HG02981 (cell line): ENCODE measurements around the gene SLC38A3.

Source experiments
- ATAC-seq: cut with Tn5 transposase; IDR thresholded peaks from one replicate; pipeline ENCODE4 v1.9.1; 2021; ENCODE audit warnings: mild to moderate bottlenecking, moderate library complexity; ENCODE audit not compliant: unreplicated experiment

SLC38A3 gene

DNA sequence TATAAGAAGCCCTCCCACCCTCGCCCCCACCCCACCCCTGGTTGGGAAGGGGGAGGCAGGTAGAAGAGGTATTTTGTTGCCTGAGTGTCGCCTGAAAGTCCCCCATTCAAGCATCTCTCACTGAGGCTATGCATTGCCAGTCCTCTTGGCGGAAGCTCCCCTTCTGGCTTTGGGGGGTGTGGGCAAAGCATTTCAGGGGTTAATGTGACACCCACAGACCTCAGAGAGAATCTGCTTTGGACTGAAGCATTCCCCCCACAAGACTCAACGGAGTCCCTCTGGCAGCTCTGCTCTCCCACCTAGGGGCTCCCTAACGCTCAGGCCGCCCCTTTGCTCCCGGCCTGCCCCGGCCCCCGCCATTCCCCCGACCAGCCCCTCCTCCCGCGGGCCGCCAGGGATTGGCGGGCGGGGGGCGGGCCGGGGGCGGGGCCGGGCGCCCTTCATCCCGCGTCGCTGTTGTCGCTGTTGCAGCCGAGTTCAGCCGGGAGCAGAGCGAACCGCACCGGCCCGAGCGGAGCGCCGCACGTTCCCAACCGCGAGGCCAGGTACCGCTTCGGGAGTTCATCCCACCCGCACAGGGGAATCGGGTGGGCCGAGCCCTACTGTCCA is at the start of gene SLC38A3:
Gene SLC38A3, plus strand, starts transcription at position 468 of the 609 bp plus-strand sequence. CDS start 8,929 bp downstream, outside the sequence.
- ATAC-seq = no peak

DNA sequence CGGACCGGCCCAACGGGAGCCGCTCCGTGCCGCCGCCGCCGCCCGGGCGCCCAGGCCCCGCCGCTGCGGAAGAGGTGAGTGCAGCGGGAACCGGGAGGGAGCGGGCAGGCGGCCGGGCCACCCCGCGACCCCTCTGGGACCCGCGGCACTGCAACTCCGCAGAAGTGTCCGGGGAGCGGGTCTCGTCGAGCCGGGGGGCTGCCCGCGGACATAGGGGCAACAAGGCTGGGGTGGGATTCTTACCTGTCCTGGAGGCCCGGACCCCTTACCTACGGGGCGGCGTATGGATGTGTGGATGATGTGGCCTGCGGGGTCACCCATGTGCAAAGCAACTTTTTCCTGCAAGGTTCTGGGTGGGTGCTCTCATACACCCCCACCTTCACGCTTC is 49.6 kb upstream of the SLC38A3 start:
- ATAC-seq = no peak

DNA sequence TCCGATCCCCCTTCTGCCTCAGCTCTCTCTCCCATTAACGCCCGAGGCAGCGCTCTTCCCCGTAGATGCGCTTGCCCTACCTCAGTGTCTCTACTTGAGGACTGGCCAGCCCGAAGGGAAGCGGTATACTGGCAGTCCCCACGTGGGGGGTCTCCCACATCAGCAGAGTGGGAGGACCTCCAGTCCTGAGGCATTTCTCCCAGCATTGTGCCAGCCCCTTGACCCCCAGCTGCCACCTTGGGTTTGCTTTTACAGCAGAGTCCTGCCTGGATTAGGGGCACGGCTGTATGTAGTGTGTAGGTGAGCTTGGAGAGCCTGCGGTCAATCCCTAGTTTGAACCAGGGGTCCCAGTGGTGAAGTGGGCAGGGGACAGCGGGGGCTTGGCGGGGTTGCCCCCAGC is 49.2 kb upstream of the SLC38A3 start:
- ATAC-seq = no peak

DNA sequence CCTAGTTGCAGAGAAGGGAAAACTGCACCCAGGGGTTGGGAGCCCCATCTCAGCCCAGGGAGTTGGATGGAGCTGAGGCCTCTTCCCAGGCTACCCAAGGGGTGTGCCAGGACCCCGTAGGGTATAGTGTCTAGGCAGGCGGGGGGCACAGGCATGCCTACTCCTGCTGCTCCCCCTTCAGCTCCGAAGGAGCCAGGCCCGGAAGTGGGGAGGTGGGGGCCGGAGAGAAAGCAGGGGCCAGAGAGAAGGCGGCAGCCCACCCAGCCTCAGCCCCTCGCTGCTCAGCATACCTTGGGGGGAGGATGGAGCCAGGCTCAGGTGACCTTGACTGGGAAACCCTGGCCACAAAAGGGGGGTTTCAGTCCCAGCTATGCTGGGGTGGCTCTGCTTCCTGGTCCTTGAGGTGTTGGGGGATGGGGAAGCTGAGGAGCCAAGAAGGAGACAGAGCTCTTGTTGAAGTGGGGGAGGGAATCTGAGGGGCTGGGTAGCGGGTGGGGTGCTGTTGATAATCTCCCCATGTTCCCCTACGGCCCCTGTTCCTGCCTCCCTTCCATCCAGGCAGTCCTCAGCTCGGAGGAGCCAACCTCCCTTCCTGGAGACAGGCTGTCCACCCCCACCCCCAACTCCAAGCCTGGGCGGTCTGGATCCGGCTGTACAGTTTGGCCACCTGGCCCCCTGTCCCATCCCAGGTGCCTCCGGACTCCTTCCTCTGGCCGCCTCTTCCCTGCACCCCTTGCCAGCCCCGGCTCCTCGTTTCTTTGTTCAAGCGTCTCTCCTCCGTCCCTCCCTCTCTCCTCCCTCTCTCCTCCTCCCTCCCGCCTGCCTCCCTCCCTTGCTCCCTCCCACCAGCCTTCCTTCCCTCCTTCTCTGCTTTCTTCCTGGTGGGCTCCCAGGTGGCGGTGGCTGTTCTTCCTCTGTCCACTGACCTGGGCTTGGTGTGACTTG is 48.2 kb upstream of the SLC38A3 start:
- no peak for ATAC-seq

DNA sequence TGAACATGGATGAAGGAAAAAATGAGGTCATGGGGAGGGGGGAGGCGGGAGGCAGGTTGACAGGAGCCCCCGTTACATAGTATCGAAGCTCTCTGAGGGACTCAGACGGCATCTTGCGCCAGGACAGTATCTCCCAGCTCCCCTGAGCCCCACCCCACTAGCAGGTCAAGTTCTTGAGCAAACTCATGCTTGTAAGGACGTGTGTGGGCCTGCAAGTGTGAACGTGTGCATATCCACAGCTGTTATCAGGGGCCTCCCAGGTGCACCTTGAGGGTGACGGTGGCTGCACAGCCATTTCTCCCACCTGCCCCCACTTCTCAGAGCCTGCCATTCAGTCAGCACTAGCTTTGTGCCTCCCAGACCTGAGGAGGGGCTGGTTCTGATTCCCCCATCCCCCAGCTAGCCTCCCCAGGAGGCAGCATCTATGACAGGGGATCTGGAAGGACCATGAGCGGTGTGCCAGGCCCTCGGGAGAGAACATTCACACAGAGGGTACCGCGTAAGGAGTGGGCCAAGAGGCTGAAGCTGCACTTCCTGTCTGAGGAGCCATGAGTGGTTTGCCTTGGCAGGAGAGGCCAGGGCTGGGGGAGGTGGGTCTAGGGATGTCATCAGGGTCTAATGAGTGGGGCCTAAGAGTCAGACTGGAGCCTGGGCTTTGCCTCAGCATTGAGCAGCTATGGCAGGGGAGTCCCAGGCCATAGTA is 47.1 kb upstream of the SLC38A3 start:
- no peak for ATAC-seq

DNA sequence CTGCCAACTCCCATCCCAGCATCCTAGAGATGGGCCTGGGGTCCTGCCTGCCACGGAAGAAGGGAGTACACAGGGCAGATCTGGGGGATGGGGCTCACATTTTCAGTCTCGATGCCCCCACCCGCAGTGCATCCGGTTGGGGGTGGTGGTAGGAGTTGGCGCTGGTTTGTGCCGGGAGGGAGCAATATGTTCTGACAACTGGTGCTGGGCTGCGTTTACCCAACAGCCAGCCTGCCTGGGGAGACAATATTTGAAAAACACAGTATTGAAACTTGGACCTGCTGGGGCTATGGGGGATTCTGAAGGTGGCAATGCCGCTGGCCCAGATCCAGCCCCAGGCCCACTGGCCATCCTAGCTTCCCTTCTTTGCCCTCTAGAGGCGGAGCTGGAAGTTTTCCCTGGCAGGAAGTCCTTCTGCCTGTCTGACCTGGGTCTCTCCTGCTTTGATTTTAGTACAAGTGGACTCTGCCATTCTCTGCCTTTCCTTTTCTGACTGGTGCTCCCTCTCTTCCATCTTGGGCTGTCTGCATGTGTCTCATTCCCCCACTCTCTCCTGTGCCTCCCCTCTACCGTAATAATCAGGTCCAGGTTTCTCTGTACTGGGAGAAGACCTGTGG is 46.4 kb upstream of the SLC38A3 start:
- no peak for ATAC-seq

DNA sequence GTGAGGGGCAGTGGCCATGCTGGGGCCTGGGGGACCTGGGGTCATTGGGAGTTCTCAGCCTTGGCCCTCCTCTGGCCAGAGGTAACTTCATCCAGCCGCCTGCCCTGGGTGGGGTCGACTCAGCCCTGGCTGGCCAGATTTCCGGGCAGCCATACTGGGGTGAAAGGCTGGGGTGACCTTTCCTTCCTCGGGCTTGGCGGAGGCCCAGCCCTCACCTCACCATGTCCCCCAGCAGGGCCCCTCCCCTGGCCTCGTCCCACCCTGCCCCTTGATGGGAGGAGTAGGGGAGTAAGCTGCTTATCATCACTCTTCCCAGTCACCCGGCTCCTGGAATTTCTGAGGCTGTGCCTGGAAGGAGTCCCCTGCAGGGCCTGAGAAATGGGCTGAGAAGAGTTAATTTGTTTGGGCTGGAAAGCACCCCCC is 44.5 kb upstream of the SLC38A3 start:
- no peak for ATAC-seq

DNA sequence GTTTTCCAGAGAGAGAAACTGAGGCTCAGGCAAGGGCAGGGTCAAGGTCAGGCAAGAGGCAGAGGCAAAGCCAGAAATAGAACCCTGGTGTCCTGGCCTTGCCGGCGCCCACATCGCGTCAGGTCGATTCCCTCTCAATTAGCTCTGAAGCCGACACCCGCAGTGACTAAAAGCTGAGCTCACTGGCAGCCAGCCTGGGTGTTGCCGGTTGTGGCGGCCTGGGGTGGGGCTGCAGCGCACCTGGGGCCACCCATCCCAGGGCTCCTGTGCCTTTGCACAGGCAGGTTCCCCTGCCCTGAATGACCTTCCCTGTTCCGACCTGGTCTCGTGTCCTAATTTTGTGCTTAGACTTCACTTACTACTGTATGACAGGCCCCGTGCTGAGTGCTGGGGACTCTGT is 43.8 kb upstream of the SLC38A3 start:
- no peak for ATAC-seq

DNA sequence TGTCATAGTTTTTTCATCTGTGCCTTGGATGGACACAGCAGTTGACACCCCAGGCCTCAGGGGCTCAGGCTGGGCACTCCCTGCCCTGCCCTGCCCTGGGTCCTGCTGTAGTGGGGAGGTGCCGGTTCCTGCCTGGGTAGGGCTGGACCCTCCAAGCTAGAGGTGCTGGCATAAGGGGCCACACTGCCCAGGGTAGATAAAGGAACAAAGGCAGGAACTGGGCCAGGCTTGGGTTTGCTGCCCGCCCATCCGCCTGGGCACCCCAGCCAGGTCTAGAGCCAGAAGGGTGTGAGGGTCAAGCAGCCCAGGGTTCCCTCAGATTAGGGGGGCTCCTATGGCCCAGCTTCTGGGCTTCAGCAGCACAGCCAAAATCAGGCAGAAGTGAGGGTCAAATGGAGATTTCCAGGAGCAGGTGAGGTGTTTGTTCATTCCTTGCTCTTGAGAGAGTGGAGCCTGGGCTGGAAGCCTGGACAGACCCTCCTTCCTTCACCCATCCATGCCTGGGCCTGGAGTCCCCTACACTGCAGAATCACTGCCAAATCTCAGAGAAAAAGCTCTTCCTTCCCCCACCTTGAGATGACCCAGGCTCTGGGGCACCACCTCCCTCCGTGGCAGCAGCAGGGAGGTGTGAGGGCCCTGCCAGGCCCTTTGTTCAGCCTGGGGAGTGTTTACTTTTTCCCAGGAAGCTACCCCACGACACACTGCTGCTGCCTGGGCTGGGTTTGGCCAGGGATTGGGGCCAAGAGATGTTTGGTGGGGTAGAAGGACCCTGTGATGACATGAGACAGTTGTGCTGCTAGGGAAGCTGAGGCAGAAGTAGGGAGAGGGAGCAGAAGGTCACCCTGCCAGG is 42.8 kb upstream of the SLC38A3 start:
- no peak for ATAC-seq

DNA sequence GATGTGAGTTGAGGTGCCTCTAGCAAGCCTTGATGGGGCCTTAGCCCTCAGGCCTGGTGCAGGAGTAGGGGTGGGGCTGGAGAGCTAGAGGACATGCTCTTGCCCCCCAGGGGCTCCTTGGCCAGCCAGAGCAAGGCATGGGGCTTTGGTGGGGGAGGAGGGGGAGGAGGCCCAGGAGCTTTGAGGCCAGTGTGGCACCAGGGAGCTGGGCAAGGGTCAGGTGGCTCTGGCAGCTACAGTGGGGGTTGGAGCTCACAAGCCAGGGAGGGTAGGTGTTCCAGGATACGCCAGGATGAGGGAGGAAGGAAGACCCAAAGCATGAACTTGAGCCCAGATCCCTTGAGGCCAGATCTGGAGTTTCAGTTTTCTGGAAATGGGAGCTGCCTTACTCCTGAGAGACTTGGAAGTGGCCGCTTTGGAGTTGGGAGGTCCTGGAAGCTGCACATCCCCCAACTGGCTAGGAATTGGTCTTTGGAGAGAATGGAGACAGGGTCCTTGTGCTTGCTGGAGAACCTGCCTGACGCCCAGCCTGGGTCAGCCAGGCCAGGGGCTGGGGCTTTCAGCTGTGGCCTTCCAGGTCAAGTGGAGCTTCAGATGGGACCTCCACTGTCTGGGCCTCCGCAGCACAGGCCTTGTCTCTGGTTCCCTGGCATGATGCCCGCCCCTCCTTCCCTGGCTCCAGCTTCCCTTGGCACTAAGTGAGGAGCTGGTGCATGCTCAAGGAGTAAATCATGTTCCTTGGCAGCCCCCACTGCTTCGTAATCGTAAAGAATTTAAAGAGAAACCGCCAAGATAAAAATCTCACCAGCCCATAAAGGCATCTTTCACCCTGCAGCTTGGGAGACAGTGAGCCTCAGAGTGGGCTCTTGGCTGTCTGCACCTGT is 41.3 kb upstream of the SLC38A3 start:
- no peak for ATAC-seq

DNA sequence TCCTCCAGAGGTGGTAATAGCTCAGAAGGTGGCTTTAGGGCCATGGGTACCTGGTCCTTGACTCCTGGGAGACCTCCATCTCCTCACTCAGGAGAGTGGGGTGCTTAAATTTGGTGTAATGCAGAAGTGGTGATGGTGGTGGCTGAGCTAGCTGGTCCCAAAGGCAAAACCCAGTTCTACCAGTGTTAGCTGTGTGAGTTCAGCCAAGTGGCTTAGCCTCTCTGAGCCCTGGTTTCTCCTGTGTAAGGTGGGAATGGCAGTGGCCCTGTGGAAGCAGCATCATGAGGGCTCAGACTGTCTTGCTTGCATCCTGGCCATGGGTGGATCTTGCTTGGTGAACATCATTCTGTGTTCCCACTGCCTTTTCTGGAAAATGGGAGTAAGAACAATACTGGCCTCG is 40.6 kb upstream of the SLC38A3 start:
- ATAC-seq = no peak

DNA sequence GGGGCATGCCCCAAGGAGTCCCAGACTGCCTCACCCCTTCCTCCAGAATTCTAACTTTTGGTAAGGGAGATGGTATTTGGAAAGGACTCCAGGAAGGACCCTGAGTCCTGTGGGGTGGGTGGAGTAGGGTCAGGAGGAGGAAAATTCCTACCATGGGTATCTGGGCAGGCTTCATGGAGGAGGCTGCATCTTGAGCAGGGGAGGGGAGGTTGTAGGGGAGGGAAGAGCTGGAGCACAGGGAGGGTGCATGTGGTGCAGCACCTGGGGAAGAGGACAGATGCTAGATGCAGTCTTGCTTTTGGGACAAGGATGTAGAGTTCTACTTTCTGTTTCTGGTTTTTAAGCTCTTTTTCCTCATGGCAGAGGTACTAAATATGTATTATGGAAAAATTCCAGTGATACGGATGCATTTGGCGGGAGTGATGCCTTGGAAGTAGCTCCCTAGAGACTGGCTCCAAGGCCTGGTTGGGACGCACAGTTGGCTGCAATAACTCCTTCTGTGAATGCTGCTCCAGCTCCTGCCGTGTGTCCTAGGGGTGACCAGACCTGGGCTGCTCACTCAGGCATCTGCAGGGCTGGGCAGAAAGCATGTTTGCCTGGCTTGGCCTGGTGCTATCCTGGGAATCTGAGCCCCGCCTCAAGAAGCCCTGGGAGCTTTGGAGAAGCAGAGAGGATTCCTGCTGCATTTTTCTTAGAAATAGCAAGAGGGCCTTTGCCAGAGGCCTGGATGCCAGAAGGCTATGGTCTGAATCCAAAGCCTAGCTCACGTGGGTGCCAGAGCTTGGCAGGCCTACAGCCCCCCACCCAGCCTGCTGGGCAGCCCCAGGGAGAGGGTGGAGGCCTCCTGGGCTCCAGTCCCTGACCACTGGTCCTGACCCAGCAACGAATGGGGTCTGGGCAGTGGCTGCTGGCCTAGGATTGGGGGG is 39.8 kb upstream of the SLC38A3 start:
- ATAC-seq = no peak

DNA sequence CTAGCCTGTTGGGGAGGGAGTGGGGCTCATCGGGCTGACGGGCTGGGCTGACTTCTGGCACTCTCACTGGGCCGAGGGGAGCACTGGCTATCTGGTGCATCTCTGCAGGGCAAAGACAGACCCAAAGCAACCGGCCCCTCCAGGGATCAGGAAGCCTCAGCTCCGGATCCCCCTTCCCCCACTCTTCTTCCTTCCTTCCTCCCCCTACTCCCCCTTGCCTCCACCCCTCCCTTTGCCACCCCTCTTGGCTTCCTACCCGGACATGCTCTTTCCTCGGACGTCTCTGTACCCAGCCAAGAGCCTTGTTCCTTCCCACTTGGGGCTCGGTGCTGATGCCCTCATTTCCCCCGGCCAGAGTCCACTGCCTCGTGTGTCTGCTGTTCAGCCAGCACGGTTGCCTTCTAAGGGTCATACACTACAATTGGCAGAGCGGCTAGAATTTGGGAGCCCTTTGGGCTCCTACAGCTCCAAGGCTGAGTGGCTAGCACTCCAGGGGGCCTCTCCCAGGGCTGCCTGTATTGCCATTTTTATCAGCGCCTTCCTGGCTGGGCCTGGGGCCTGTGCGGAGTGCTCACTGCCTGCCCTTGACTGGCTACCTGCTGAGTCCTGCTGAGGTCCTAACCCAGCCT is 39.0 kb upstream of the SLC38A3 start:
- ATAC-seq = no peak

DNA sequence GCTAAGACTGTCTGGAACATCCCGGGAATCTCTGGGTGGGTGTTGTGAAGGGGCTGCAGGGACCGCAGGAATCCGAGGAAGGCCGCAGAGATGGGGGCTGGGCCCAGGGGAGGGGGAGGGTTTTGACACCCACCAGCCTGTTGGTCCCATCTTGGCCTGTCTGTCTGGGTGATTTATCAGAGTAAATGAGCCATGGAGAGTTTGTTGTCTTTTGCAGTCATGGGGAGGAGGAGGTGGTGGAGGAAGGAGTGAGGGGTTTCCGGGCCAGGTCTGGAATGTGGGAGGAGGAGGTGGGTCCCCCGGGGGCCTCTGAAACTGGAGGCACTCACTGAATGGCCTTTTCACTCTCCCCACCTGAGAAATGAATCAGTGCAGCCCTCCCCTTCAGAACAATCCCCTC is 38.5 kb upstream of the SLC38A3 start:
- ATAC-seq = no peak

DNA sequence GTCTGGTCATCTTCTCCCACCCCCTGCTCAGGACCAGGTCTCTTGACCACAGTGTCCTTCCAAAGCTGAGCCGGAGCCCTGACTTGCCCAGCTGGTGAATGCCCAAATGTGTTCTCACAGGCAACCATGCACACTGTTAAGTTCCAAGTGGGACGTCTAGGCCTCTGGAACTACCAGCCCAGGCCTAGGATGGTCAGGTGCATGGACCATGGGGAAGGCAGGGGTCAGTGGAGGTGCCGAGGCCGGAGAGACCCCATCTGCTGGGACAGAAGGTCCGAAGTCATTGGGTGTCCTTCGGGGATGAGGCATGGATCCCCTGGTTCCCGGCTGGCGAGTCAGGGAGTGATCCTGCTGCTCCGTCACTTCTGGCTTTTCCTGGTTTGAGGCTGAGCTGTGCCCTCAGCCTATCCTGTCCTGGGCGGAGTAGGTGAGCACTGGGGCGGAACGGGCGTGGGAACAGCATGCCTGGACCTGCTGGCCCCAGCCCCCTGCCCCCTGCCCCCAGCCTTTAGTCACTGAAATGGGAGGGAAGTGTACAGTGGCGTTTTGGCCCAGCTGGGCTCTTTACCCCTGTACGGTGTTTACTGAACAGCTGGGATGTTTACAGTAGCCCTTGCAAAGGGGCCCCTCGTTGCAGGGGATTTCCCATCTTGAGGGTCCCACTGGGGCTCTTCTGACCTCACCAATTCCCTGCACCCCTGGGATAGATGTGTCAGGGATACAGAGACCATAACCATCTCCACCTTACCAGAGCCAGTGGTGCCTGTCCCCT is 37.8 kb upstream of the SLC38A3 start:
- no peak for ATAC-seq

DNA sequence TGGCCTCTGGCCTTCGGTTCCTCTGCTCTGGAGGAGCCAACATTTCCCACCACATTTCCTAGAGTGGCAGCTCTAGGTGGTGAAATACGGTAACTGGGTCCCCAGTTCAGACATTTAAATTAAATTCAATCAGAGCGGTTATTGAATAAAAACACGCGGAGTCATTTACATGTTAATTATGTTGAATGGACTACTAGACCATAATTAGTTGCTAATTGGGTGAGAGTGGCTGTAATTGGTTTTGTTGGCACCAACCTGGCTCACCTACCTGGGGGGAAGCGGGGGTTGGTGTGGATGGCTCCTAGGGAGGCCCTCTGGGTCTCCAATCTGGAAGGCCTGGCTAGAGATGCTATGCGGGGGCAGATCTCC is 37.2 kb upstream of the SLC38A3 start:
- no peak for ATAC-seq

DNA sequence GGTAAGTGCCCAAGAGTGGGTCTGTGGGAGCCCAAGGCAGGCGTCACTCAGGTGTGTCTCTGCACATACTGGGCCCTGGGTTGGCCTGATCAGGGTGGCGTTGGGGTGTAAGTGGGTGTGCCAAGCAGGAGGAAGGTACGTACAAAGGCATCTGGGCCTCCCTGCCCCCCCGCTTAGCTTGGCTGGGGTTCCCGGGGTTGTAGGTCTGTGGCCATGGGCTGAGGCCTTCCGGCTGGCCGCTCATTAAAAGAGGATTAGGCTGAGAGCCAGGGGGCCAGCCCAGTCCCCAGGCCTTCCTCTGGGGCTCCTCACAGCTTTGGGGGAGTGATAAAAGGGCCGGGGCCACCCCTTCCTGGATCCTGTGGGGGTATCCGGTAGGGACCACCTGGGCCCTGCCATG is 36.7 kb upstream of the SLC38A3 start:
- ATAC-seq = no peak
